Panc1 (cell line): ENCODE measurements around the gene NBL1.

ENCODE experiments used
- SIN3A ChIP-seq: IDR thresholded peaks from 2 replicates; pipeline ENCODE4 v1.6.1; 2012; ENCODE audit warnings: low read depth, mild to moderate bottlenecking, low read length, moderate library complexity, borderline replicate concordance; ENCODE audit not compliant: insufficient read depth
- TCF7L2 ChIP-seq: IDR thresholded peaks from 2 replicates; pipeline ENCODE4 v1.6.1; 2011; ENCODE audit warnings: mild to moderate bottlenecking, low read depth, low read length, inconsistent platforms
- TF ChIP-seq, protein P1 (sequence below): fragments of 450-650 bp; IDR thresholded peaks from 2 replicates; pipeline ENCODE4 v1.5.1; 2017; ENCODE audit warnings: mild to moderate bottlenecking

DNA sequence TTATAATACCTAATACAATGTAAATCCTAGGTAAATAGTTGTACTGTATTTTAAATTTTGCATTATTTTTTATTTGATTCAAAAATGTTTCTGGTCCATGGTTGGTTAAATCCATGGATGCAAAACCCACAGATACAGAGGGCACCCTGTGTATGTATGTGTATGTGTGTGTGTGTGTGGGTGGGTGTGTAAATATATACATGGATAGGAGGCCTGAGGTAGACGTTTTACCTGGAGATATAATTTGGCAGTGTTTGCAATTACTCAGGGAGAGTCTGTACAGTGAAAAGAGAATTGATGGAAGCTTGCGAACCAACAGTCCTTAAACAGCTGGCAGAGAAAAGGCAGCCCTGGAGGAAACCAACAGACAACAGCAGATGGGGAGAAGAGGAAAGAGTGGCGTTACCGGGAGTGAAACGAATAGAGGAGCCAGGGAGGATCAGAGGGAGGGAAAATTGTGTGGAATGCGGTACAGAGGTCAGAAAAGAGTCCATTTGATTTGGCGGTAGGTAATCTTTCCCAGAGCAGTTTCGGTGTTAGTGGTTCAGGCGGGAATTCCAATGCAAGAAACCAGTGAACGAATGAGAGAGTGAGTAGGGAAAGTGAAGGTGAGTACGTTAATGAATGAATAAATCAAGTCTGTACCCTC is 47.9 kb upstream of the NBL1 start:
- TF ChIP-seq, protein P1, sequence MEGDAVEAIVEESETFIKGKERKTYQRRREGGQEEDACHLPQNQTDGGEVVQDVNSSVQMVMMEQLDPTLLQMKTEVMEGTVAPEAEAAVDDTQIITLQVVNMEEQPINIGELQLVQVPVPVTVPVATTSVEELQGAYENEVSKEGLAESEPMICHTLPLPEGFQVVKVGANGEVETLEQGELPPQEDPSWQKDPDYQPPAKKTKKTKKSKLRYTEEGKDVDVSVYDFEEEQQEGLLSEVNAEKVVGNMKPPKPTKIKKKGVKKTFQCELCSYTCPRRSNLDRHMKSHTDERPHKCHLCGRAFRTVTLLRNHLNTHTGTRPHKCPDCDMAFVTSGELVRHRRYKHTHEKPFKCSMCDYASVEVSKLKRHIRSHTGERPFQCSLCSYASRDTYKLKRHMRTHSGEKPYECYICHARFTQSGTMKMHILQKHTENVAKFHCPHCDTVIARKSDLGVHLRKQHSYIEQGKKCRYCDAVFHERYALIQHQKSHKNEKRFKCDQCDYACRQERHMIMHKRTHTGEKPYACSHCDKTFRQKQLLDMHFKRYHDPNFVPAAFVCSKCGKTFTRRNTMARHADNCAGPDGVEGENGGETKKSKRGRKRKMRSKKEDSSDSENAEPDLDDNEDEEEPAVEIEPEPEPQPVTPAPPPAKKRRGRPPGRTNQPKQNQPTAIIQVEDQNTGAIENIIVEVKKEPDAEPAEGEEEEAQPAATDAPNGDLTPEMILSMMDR = no peak
- TF ChIP-seq TCF7L2 (no peak), SIN3A (no peak)
